ENCODE measurements around the gene SMYD3.
"Not testable (repeated sequence)": the region's sequence is repeated elsewhere in the genome, so short reads cannot be mapped to it uniquely, and the experiment has no call there.

The SMYD3 gene

GRCh38 chr1:245730801-245731200, 776.3 kb downstream of the SMYD3 start:
- no peak for DNase-seq

DNA sequence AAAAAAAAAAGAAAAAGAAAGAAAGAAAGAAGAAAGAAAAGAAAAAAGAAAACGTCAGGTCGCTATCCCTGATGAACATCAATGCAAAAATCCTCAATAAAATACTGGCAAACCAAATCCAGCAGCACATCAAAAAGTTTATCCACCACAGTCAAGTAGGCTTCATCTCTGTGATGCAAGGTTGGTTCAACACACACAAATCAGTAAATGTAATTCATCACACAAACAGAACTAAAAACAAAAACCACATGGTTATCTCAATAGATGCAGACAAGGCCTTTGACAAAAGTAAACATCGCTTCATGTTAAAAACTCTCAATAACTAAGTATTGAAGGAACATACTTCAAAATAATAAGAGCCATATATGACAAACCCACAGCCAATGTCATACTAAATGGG, 779.0 kb downstream of the SMYD3 start:
- not testable (repeated sequence) for DNase-seq

- DNase-seq, result no peak
These were observed 785.6 kb downstream of the SMYD3 start for GRCh38 chr1:245721488-245721887.

GRCh38 chr1:245718951-245719350, 788.1 kb downstream of the SMYD3 start:
- no peak for DNase-seq

- DNase-seq, result peak; percentile 86
These were observed 789.0 kb downstream of the SMYD3 start for GRCh38 chr1:245718123-245718522.

GRCh38 chr1:245717611-245718010, 789.5 kb downstream of the SMYD3 start:
- no peak for DNase-seq

DNA sequence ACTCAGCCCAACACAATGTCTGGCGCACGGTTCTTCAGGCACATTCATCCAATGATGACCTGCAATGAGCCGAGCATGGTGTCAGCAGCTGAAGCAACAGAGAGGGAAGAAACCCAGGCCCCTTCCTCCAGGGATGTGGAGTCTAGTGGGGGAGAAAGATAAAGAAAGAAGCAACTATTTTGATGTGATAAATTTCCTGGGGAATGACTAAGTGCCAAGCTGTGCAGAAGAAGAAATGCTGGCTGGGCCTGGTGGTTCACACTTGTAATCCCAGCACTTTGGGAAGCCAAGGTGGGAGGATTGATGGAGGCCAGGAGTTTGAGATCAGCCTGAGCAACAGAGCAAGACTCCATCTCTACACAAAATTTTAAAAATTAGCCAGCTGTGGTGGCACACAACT, 790.5 kb downstream of the SMYD3 start:
- no peak for DNase-seq

- no peak for DNase-seq
These were observed 791.1 kb downstream of the SMYD3 start for GRCh38 chr1:245715970-245716369.

- no peak for DNase-seq
These were observed 791.8 kb downstream of the SMYD3 start for GRCh38 chr1:245715291-245715701.

DNA sequence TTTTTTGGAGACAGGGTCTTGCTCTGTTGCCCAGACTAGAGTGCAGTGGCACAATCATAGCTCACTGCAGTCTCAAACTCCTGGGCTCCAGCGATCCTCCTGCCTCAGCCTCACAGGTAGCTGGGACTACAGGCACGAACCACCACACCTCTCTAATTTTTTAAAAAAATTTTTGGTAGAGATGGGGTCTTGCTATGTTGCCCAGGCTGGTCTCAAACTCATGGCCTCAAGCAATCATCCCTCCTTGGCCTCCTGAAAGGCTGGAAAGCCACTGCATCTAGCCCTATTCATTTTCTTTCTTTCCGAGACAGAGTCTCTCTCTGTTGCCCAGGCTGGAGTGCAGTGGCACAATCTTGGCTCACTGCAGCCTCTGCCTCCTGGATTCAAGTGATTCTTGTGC, 793.1 kb downstream of the SMYD3 start:
- DNase-seq, result not testable (repeated sequence)

DNA sequence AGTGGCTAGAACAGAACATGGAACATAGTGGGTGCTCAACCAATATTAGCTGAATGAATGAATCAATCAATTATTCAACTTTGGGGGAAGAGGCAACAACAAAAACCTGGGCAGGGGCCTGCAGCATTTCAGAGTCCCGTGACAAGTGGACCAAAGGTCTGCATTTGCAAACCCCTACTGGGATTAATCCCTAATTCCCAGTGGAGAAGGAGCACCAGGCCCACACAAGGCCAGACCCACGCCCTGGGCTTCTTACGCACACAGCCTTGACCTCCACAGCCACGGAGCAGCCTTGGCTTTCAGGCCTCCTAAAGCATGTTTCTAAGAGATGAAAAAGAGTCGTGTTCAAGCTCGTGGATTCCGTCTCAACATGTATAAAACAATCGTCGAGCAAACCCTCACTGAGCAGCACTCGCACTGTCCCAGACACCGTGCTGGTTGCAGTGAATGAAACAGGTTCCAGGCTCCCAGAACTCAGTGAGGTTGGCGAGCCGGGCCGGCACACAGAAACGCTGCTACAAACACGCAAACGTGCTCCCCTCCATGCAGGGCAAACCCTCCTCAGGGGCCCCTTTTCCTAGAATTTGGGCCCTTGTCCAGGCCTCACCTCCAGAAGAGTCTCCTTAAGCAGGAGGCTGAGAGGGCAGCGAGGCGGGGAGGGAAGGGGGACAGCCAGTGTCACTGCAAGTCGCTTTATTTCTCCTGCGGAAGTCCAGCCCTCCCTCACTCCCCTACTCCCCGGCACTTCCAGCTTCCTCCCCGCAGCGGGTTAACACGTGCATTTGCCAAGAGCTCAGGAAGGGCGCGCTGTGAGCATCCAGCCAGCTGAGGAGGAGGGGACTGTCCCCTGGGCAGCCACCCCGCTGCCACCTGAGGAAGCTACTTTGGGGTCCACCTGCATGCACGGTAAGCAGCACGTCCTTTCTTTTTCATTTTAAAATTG, 795.8 kb downstream of the SMYD3 start:
- no peak for DNase-seq

DNA sequence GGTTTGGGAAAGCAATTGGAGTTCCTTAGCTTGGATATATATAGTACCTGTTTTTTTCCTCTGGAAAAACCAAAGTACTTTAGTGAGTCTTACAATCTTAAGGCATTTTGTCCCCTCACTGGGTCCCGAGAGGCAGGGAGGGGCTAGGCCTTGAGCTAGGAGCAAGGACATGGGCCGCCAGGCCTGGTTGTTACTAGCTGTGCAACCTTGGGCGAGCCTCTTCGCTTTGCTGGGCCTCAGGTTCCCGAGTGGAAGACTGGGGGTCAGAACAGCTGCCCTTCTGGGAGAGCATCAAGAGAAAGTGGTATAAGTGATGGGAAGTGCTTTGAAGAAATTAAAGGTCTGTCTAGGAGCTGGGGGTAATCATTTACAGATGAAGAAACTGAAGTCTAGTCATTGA, 799.1 kb downstream of the SMYD3 start:
- no peak for DNase-seq

DNA sequence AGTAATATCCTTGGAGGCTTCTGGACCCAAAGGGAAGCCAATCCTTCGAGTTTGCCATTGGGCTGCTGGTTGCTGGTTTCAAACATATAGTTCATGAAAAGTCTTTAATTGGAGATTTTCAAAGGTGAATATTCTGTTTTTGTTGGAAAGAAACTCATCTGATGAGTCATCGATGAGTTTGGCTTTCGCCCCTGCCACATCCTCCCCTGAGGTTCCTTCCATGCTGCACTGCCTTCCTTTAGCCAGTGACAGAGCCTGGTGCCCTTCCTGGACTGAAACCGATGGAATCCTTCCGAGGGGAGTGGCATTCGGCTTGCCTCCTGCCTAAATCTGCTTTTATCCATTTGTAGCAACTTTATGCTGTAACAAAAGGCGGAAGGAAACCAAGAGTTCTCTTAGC, 802.3 kb downstream of the SMYD3 start:
- no peak for DNase-seq

GRCh38 chr1:245704341-245704740, 802.7 kb downstream of the SMYD3 start:
- no peak for DNase-seq

DNA sequence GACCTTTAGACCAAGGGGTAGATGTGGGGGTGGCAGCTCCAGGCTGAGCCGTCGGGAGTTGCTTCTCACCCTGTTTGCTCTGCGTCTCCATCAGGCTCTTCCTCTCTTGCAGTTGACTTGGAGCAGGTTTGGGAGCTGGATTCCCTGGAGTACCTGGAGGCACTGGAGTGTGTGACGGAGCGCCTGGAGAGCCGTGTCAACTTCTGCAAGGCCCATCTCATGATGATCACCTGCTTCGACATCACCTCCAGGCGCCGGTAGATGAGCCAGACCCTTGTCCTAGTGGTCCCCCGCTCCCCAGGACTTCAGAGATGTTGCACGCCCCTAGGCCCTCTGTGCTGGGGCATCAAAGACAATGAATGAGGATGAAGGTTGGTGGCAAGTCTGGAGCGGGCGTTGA, 804.7 kb downstream of the SMYD3 start:
- no peak for DNase-seq

GRCh38 chr1:245701631-245702030, 805.4 kb downstream of the SMYD3 start:
- DNase-seq, result no peak

DNA sequence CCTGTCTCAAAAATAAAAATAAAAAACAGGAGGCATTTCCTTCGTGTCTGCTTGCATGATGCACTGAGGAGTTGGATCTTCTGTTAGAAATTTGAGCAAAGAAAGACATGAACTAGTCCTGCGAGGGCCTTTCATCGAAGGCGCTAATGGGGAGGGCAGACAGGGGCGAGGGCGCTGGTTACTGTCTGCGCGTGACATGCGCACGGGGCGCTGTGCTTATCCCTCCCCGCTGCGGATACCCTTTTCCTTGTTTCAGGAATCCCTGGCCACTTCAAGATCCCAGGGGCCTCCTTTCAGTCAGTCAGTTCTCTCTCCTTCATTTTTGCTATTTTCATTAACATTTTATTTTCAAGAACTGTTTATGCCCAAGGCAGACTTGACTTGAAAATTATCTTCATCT, 806.4 kb downstream of the SMYD3 start:
- DNase-seq, result no peak
